Sigmoid colon (tissue), 4 donors: ENCODE results near the gene IL1RAPL1.

ENCODE experiments used
- CTCF ChIP-seq, 4 experiments: fragments of 450-650 bp in 3 of 4; fragments of 200-600 bp in 1 of 4; IDR thresholded peaks; one replicate each; pipeline ENCODE4 v1.5.1; 2016 to 2019; ENCODE audit warnings: antibody characterized with exemption in 4 of 4, mild to moderate bottlenecking in 3 of 4, moderate library complexity in 2 of 4
- POLR2A ChIP-seq, 2 donors: fragments of 450-650 bp; IDR thresholded peaks; one replicate each; pipeline ENCODE4 v1.6.1; 2016; ENCODE audit warnings: antibody characterized with exemption in 2 of 2, mild to moderate bottlenecking in 2 of 2, moderate library complexity in 2 of 2
- POLR2AphosphoS5 ChIP-seq, 4 donors: sonication (generic); formaldehyde crosslinking; IDR thresholded peaks; one replicate each; pipeline ENCODE4 v1.6.1; 2017; ENCODE audit warnings: antibody characterized with exemption in 4 of 4

- TF ChIP-seq CTCF (IDR thresholded peaks at IDR 0.05) (peak in 1 of 4 experiments; percentile 41), POLR2A (IDR thresholded peaks at IDR 0.05) (no peak), POLR2AphosphoS5 (IDR thresholded peaks at IDR 0.05) (no peak)
These were observed 891.3 kb downstream of the IL1RAPL1 start for GRCh38 chrX:29478336-29479069.
